Breast epithelium (tissue), 4 donors: ENCODE measurements around the gene ALPK3. TPM values are rescaled to one million over a fixed set of nuclear protein-coding genes. Genes with fewer than 3 reads are reported as not detected.

Source experiments
- DNase-seq, 2 donors: peaks; one replicate each; pipeline ENCODE4 v3.0.0-alpha.2; 2019; ENCODE audit warnings: low spot score in 2 of 2
- H3K27ac ChIP-seq, 2 donors: fragments of 200-600 bp; sonication (generic) in 1 of 2; one replicate each; pipeline ENCODE4 v1.5.1; 2016 to 2019; ENCODE audit warnings: mild to moderate bottlenecking in 1 of 2
- H3K27me3 ChIP-seq, 2 donors: fragments of 200-600 bp; sonication (generic) in 1 of 2; one replicate each; pipeline versions ENCODE4 v1.5.1 to v1.6.0; 2017 to 2019; ENCODE audit warnings: control low read depth in 1 of 2, mild to moderate bottlenecking in 1 of 2
- H3K36me3 ChIP-seq: fragments of 200-600 bp; one replicate; pipeline ENCODE4 v1.5.1; 2019
- H3K4me1 ChIP-seq, 2 donors: fragments of 200-600 bp; sonication (generic); one replicate each; pipeline ENCODE4 v1.5.1; 2016 to 2019; ENCODE audit warnings: control low read depth in 1 of 2
- H3K4me3 ChIP-seq, 3 donors: fragments of 200-600 bp; sonication (generic); 1 replicate in 2 of 3; 2 replicates in 1 of 3; pipeline ENCODE4 v1.5.1; 2016 to 2019; ENCODE audit warnings: mild to moderate bottlenecking in 3 of 3, moderate library complexity in 2 of 3
- H3K9me3 ChIP-seq, 2 donors: fragments of 200-600 bp; sonication (generic) in 1 of 2; one replicate each; pipeline ENCODE4 v1.5.1; 2016 to 2019; ENCODE audit warnings: control low read depth in 1 of 2
- CTCF ChIP-seq, 3 donors: fragments of 450-650 bp; IDR thresholded peaks; one replicate each; pipeline ENCODE4 v1.5.1; 2016 to 2017; ENCODE audit warnings: antibody characterized with exemption in 3 of 3, mild to moderate bottlenecking in 3 of 3, moderate library complexity in 3 of 3
- POLR2A ChIP-seq: fragments of 450-650 bp; IDR thresholded peaks from one replicate; pipeline ENCODE4 v1.6.1; 2016; ENCODE audit warnings: antibody characterized with exemption, mild to moderate bottlenecking, moderate library complexity
- POLR2AphosphoS5 ChIP-seq, 3 donors: sonication (generic); formaldehyde crosslinking; IDR thresholded peaks; one replicate each; pipeline ENCODE4 v1.6.1; 2017; ENCODE audit warnings: antibody characterized with exemption in 3 of 3
- intact Hi-C: fragments of 100-400 bp; cut with DNase I; formaldehyde crosslinking; loops from one replicate; pipeline ENCODE4 v1.15.1; 2023; ENCODE audit warnings: low total_unique reads
- total RNA-seq, 3 donors: library from RNA; depleted of rRNA; stranded (reverse); fragments of >200 nt; gene quantifications; one replicate each; pipeline ENCODE4 v1.1.0, GENCODE V29; 2016

The ALPK3 gene
- total RNA-seq, 3 donors from 2014 or later: 1.6 to 3.4 (median 2.6) TPM

- Histone ChIP-seq H3K27me3 (no peaks in the 10 kb centered on the region), H3K4me1 (peaks cover 0 to 3% of the 10 kb centered on the region in 2 donors), H3K36me3 (no peaks in the 10 kb centered on the region), H3K27ac (no peak overlapping the region), H3K9me3 (no peaks in the 10 kb centered on the region), H3K4me3 (no peak overlapping the region)
- no peak for DNase-seq
- intact Hi-C loops: no loop called here
- no peak for TF ChIP-seq POLR2AphosphoS5 (IDR thresholded peaks at IDR 0.05)
- TF ChIP-seq CTCF (IDR thresholded peaks at IDR 0.05): no peak
- no peak for TF ChIP-seq POLR2A
Observed at GRCh38 chr15:84827246-84827645, 10.1 kb downstream of the ALPK3 start.

DNA sequence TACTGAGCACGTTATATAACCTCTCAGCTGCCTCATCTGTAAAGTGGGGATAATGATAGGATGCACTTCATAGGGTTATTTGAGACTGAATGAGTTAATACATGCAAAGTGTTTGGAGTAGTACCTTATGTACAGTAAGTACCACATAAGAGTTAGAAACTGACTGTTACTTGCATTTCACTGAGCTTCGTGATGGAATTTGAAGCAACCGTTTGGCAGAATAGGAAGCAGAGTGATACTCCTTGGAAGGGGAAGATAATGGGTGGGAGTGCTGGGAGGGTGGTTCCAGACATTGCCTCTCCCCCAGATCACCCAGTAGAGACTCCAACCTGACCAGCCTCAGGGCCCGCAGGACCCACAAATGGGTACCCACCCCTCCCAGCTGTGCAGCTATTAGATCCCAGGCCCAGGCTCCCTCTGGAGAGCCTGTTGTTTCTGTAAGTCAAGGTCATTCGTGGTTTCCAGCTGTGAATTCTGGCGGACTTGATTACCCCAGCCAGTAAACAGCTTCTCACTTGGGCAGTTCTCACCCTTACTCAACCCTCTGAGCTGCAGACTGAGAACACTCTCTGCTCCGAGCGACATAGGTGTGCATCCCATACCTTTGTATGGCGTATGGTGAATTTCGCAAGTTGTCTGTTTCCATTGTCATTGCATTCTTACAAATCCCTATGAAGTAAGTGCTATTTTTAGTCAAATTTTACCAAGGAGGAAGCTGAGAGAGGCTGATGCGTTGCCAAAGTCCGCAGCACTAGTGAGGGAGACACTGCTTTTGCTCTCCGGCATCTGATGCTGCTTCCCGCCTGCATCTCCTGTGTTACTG is 11.1 kb downstream of the ALPK3 start:
- H3K27me3 ChIP-seq: no peaks in the 10 kb centered on the region
- no peak for TF ChIP-seq POLR2A
- no peak for TF ChIP-seq POLR2AphosphoS5 (IDR thresholded peaks at IDR 0.05)
- no peak for TF ChIP-seq CTCF (IDR thresholded peaks at IDR 0.05)
- DNase-seq: no peak
- no peaks in the 10 kb centered on the region for H3K9me3 ChIP-seq
- H3K4me1 ChIP-seq: no peaks in the 10 kb centered on the region
- no peaks in the 10 kb centered on the region for H3K36me3 ChIP-seq
- no peak overlapping the region for H3K4me3 ChIP-seq
- intact Hi-C loops: no loop called here
- H3K27ac ChIP-seq: no peak overlapping the region

GRCh38 chr15:84829428-84829827 is 12.3 kb downstream of the ALPK3 start:
- Histone ChIP-seq H3K27me3 (no peaks in the 10 kb centered on the region), H3K27ac (no peak overlapping the region), H3K4me1 (no peaks in the 10 kb centered on the region), H3K4me3 (no peak overlapping the region), H3K36me3 (no peaks in the 10 kb centered on the region), H3K9me3 (no peaks in the 10 kb centered on the region)
- intact Hi-C loops: no loop called here
- DNase-seq: no peak
- no peak for TF ChIP-seq POLR2AphosphoS5 (IDR thresholded peaks at IDR 0.05)

GRCh38 chr15:84830036-84830435 is 12.9 kb downstream of the ALPK3 start:
- no peak overlapping the region for H3K4me3 ChIP-seq
- H3K36me3 ChIP-seq: no peaks in the 10 kb centered on the region
- no peaks in the 10 kb centered on the region for H3K4me1 ChIP-seq
- TF ChIP-seq POLR2A (no peak), CTCF (IDR thresholded peaks at IDR 0.05) (no peak), POLR2AphosphoS5 (IDR thresholded peaks at IDR 0.05) (no peak)
- no peak overlapping the region for H3K27ac ChIP-seq
- no peaks in the 10 kb centered on the region for H3K9me3 ChIP-seq
- intact Hi-C loops: no loop called here
- no peaks in the 10 kb centered on the region for H3K27me3 ChIP-seq
- no peak for DNase-seq

GRCh38 chr15:84831028-84831427 is 13.9 kb downstream of the ALPK3 start:
- TF ChIP-seq POLR2AphosphoS5 (IDR thresholded peaks at IDR 0.05) (no peak), POLR2A (no peak), CTCF (IDR thresholded peaks at IDR 0.05) (no peak)
- no peaks in the 10 kb centered on the region for H3K36me3 ChIP-seq
- intact Hi-C loops: no loop called here
- no peaks in the 10 kb centered on the region for H3K9me3 ChIP-seq
- no peak for DNase-seq
- no peaks in the 10 kb centered on the region for H3K4me1 ChIP-seq
- H3K27ac ChIP-seq: no peak overlapping the region
- H3K4me3 ChIP-seq: no peak overlapping the region
- H3K27me3 ChIP-seq: no peaks in the 10 kb centered on the region
